GM12878 (cell line): ENCODE results near the gene EIF4B. TPM values are rescaled to one million over a fixed set of nuclear protein-coding genes. Genes with fewer than 3 reads are reported as not detected.

ENCODE experiments used
- ATAC-seq: fragments of 200-7000 bp; cut with Tn5 transposase; 3 replicates; pipeline ENCODE4 v1.9.1; 2020; ENCODE audit warnings: mild to moderate bottlenecking, moderate library complexity
- BruUV-seq: library from RNA; stranded (reverse); fragments of 400-500 nt; replicated peaks from 2 replicates; lab custom pipeline; 2021; lab: Mats Ljungman, UMichigan
- CTCF ChIA-PET: fragments of 300-600 bp; sonication (Branson Sonifier 250); formaldehyde crosslinking; extraction: SDS; loops from one replicate; lab custom pipeline; 2021; ENCODE audit warnings: inconsistent platforms; lab: Yijun Ruan, JAX
- POLR2A ChIA-PET: fragments of 350-600 bp; formaldehyde crosslinking; extraction: SDS; loops from one replicate; lab custom pipeline; 2021; ENCODE audit warnings: inconsistent platforms; lab: Charles Lee
- RAD21 ChIA-PET: fragments of 300-600 bp; sonication (Branson Sonifier 250); formaldehyde crosslinking; loops from one replicate; lab custom pipeline; 2023; ENCODE audit warnings: antibody characterized with exemption; ENCODE audit not compliant: unreplicated experiment; lab: Charles Lee
- SMC1A ChIA-PET: fragments of 300-600 bp; sonication (Branson Sonifier 250); formaldehyde crosslinking; loops from one replicate; lab custom pipeline; 2023; ENCODE audit not compliant: unreplicated experiment, uncharacterized antibody; lab: Charles Lee
- DNase-seq: peaks from one replicate; pipeline ENCODE4 v3.0.0-alpha.2; 2011; ENCODE audit warnings: low read depth, low spot score
- FAIRE-seq: peaks from 3 replicates; lab custom pipeline; 2011; peaks lifted over from hg19 to GRCh38; lab: Jason Lieb, UNC
- H2AFZ ChIP-seq: 2 replicates; pipeline ENCODE4 v1.6.0; 2011; ENCODE audit warnings: low read depth, low read length, control low read depth; ENCODE audit not compliant: control insufficient read depth
- H3K27ac ChIP-seq: 2 replicates; pipeline ENCODE4 v1.5.1; 2011; ENCODE audit warnings: control low read depth; ENCODE audit not compliant: control insufficient read depth, insufficient read depth
- H3K27me3 ChIP-seq, 2 experiments: replicated peaks in 1 of 2; 2 replicates each; pipeline versions ENCODE4 v1.6.0 to v1.6.1; 2011; ENCODE audit warnings: low read length in 1 of 2; ENCODE audit not compliant: control insufficient read depth in 2 of 2, insufficient read depth in 2 of 2
- H3K36me3 ChIP-seq, 2 experiments: 2 replicates each; pipeline ENCODE4 v1.5.1; 2011; ENCODE audit warnings: low read length in 1 of 2; ENCODE audit not compliant: control insufficient read depth in 2 of 2, insufficient read depth in 2 of 2
- H3K4me1 ChIP-seq: 2 replicates; pipeline ENCODE4 v1.6.1; 2011; ENCODE audit warnings: mild to moderate bottlenecking, low read length, moderate library complexity, mixed read lengths; ENCODE audit not compliant: control insufficient read depth, insufficient read depth
- H3K4me2 ChIP-seq: 2 replicates; pipeline ENCODE4 v1.6.0; 2011; ENCODE audit warnings: control low read depth; ENCODE audit not compliant: control insufficient read depth, insufficient read depth
- H3K4me3 ChIP-seq: fragments of 200-600 bp; sonication (generic); 2 replicates; pipeline ENCODE4 v1.5.1; 2016
- H3K79me2 ChIP-seq: 2 replicates; pipeline ENCODE4 v1.6.0; 2011; ENCODE audit warnings: low read length; ENCODE audit not compliant: control insufficient read depth, insufficient read depth
- H3K9ac ChIP-seq: 2 replicates; pipeline ENCODE4 v1.8.0; 2011; ENCODE audit warnings: low read length, control low read depth, mixed read lengths; ENCODE audit not compliant: control insufficient read depth, insufficient read depth
- H3K9me3 ChIP-seq: replicated peaks from 3 replicates; pipeline ENCODE4 v1.5.1; 2011; ENCODE audit warnings: mild to moderate bottlenecking, low read length; ENCODE audit not compliant: control insufficient read depth, insufficient read depth
- H4K20me1 ChIP-seq: 2 replicates; pipeline ENCODE4 v1.6.0; 2011; ENCODE audit not compliant: control insufficient read depth, insufficient read depth
- ATF7 ChIP-seq: fragments of 450-650 bp; IDR thresholded peaks from 2 replicates; pipeline ENCODE4 v1.6.1; 2016; ENCODE audit warnings: low read depth, mild to moderate bottlenecking
- CEBPB ChIP-seq, 2 experiments: fragments of 150-350 bp in 1 of 2; IDR thresholded peaks; 2 replicates each; pipeline ENCODE4 v1.6.1; 2012 to 2014; ENCODE audit warnings: low read depth in 2 of 2, low read length in 2 of 2, borderline replicate concordance in 1 of 2, inconsistent platforms in 1 of 2
- CHD1 ChIP-seq: IDR thresholded peaks from 2 replicates; pipeline ENCODE4 v1.6.1; 2012; ENCODE audit warnings: low read depth, low read length, improper control_type of control experiment
- ESRRA ChIP-seq: IDR thresholded peaks from 2 replicates; pipeline ENCODE4 v1.6.1; 2012; ENCODE audit warnings: mild to moderate bottlenecking, low read length, improper control_type of control experiment
- FOXM1 ChIP-seq: IDR thresholded peaks from 2 replicates; pipeline ENCODE4 v1.6.1; 2012; ENCODE audit warnings: low read depth, mild to moderate bottlenecking, inconsistent platforms, low read length, moderate library complexity
- HSF1 ChIP-seq: fragments of 150-350 bp; IDR thresholded peaks from 2 replicates; pipeline ENCODE4 v1.6.1; 2014; ENCODE audit warnings: mild to moderate bottlenecking, low read depth, low read length
- LARP7 ChIP-seq: fragments of 450-650 bp; IDR thresholded peaks from 2 replicates; pipeline ENCODE4 v1.6.1; 2017; ENCODE audit warnings: mild to moderate bottlenecking
- MYB ChIP-seq: fragments of 150-350 bp; IDR thresholded peaks from 2 replicates; pipeline ENCODE4 v1.6.1; 2014; ENCODE audit warnings: mild to moderate bottlenecking, low read depth, low read length, borderline replicate concordance
- NR2F1 ChIP-seq: fragments of 450-650 bp; conservative IDR thresholded peaks from 2 replicates; pipeline ENCODE4 v1.6.1; 2017; ENCODE audit warnings: mild to moderate bottlenecking
- PAX5 ChIP-seq: IDR thresholded peaks from 2 replicates; pipeline ENCODE4 v1.6.1; 2011; ENCODE audit warnings: low read depth, low read length, borderline replicate concordance
- SREBF2 ChIP-seq: IDR thresholded peaks from 2 replicates; pipeline ENCODE4 v1.6.1; 2012; ENCODE audit warnings: mild to moderate bottlenecking, low read length
- STAT1 ChIP-seq: fragments of 450-650 bp; conservative IDR thresholded peaks from 2 replicates; pipeline ENCODE4 v1.6.1; 2014; ENCODE audit warnings: antibody characterized with exemption, mild to moderate bottlenecking
- SUZ12 ChIP-seq: fragments of 200-600 bp; sonication (generic); IDR thresholded peaks from one replicate; pipeline ENCODE4 v1.6.1; 2018; ENCODE audit warnings: antibody characterized with exemption, mild to moderate bottlenecking; ENCODE audit not compliant: unreplicated experiment
- WGBS: methylation state at CpG from one replicate; pipeline ENCODE4 v1.1.6; 2016; ENCODE audit warnings: low lambda C conversion rate; ENCODE audit not compliant: insufficient replicate concordance, insufficient coverage; ENCODE audit errors: missing lambda C conversion rate; 5-methylcytosine and 5-hydroxymethylcytosine counted together
- in situ Hi-C: fragments of 300-500 bp; cut with MboI; formaldehyde crosslinking; loops from 9 replicates; pipeline ENCODE4 v1.14.3; 2018; ENCODE audit warnings: mixed read lengths
- intact Hi-C: fragments of 100-400 bp; cut with micrococcal nuclease; formaldehyde crosslinking; loops from one replicate; pipeline ENCODE4 v1.14.2; 2022; ENCODE audit not compliant: unreplicated experiment
- polyA plus RNA-seq, 11 experiments: library from polyadenylated mRNA; depleted of rRNA in 4 of 11; unstranded in 6 of 11; stranded (reverse) in 5 of 11; fragments of >200 nt; fragmentation: Nextera tagmentation in 4 of 11; fragmentation: Illumina TruSeq in 1 of 11; extraction: Ambion mirVana in 4 of 11; extraction: Trizol in 1 of 11; gene quantifications; 1 replicate in 1 of 11; 2 replicates in 10 of 11; pipeline versions ENCODE4 v1.2.1 to v1.2.3, GENCODE V29; 2011 to 2016; ENCODE audit warnings: inconsistent platforms in 2 of 11, missing spikeins in 2 of 11, low read depth in 1 of 11
- total RNA-seq, 4 experiments: library from RNA; depleted of rRNA in 3 of 4; stranded (reverse); fragments of >200 nt in 3 of 4; fragmentation: Illumina TruSeq in 1 of 4; extraction: Trizol in 1 of 4; gene quantifications; 2 replicates each; pipeline versions ENCODE4 v1.2.1 to v1.2.3, GENCODE V29; 2013 to 2021
- TF ChIP-seq, protein P1 (sequence below): IDR thresholded peaks from 2 replicates; pipeline ENCODE4 v1.6.1; 2012; ENCODE audit warnings: low read depth, low read length, improper control_type of control experiment
- TF ChIP-seq, protein P2 (sequence below): fragments of 450-650 bp; IDR thresholded peaks from 2 replicates; pipeline ENCODE4 v1.6.1; 2017; ENCODE audit warnings: mild to moderate bottlenecking, low read depth, inconsistent platforms; ENCODE audit not compliant: poor library complexity, severe bottlenecking
- TF ChIP-seq, protein P3 (sequence below): IDR thresholded peaks from 2 replicates; pipeline ENCODE4 v1.6.1; 2011; ENCODE audit warnings: borderline replicate concordance, low read depth, mild to moderate bottlenecking, moderate library complexity, low read length; ENCODE audit not compliant: insufficient read depth, poor library complexity, severe bottlenecking

EIF4B gene
- total and polyA plus RNA-seq, 10 of the 15 experiments (the other 5 are each of a cell fraction or from before 2014, with no cell fraction given), result 123 to 752 (median 431) TPM

GRCh38 chr12:53070877-53071492 lies 64.7 kb downstream of the EIF4B start:
- SMC1A ChIA-PET, result interaction anchor here (1.1 kb wide), 1 partner anchor 85 kb away, joined by 4 read pairs; no protein-coding TSS in a partner anchor
- peak; percentile 53 for ATAC-seq
- Histone ChIP-seq H3K4me1 (no peaks in the 10 kb centered on the region), H2AFZ (no peak overlapping the region), H3K9ac (no peak overlapping the region), H3K9me3 (no peaks in the 10 kb centered on the region), H3K27me3 (no peaks in the 10 kb centered on the region), H3K79me2 (no peaks in the 10 kb centered on the region), H4K20me1 (no peaks in the 10 kb centered on the region; the same call in 1 of the 2 replicates), H3K4me2 (no peak overlapping the region), H3K4me3 (no peak overlapping the region), H3K36me3 (peaks cover 4 to 8% of the 10 kb centered on the region in 2 experiments; a peak in 3 of 4 replicates), H3K27ac (no peak overlapping the region)
- POLR2A ChIA-PET, result interaction anchor here (0.7 to 1.1 kb wide), 2 partner anchors 32 to 222 kb away, joined by 3 to 4 read pairs; partner anchors contain the start of gene SOAT2
- RAD21 ChIA-PET, result interaction anchor here (1.2 kb wide), 1 partner anchor 28 kb away, joined by 4 read pairs; no protein-coding TSS in a partner anchor
- intact Hi-C loops, result no loop called here
- TF ChIP-seq ESRRA, result no peak
- TF ChIP-seq PAX5, result no peak
- TF ChIP-seq FOXM1, result no peak
- TF ChIP-seq LARP7, result no peak
- TF ChIP-seq, protein P1, sequence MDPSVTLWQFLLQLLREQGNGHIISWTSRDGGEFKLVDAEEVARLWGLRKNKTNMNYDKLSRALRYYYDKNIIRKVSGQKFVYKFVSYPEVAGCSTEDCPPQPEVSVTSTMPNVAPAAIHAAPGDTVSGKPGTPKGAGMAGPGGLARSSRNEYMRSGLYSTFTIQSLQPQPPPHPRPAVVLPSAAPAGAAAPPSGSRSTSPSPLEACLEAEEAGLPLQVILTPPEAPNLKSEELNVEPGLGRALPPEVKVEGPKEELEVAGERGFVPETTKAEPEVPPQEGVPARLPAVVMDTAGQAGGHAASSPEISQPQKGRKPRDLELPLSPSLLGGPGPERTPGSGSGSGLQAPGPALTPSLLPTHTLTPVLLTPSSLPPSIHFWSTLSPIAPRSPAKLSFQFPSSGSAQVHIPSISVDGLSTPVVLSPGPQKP, result no peak
- no peak for TF ChIP-seq SUZ12
- TF ChIP-seq, protein P2, sequence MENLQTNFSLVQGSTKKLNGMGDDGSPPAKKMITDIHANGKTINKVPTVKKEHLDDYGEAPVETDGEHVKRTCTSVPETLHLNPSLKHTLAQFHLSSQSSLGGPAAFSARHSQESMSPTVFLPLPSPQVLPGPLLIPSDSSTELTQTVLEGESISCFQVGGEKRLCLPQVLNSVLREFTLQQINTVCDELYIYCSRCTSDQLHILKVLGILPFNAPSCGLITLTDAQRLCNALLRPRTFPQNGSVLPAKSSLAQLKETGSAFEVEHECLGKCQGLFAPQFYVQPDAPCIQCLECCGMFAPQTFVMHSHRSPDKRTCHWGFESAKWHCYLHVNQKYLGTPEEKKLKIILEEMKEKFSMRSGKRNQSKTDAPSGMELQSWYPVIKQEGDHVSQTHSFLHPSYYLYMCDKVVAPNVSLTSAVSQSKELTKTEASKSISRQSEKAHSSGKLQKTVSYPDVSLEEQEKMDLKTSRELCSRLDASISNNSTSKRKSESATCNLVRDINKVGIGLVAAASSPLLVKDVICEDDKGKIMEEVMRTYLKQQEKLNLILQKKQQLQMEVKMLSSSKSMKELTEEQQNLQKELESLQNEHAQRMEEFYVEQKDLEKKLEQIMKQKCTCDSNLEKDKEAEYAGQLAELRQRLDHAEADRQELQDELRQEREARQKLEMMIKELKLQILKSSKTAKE, result no peak
- no peak for TF ChIP-seq HSF1
- TF ChIP-seq STAT1, result no peak
- no peak for TF ChIP-seq NR2F1
- TF ChIP-seq MYB, result no peak
- TF ChIP-seq SREBF2, result no peak
- TF ChIP-seq, protein P3, sequence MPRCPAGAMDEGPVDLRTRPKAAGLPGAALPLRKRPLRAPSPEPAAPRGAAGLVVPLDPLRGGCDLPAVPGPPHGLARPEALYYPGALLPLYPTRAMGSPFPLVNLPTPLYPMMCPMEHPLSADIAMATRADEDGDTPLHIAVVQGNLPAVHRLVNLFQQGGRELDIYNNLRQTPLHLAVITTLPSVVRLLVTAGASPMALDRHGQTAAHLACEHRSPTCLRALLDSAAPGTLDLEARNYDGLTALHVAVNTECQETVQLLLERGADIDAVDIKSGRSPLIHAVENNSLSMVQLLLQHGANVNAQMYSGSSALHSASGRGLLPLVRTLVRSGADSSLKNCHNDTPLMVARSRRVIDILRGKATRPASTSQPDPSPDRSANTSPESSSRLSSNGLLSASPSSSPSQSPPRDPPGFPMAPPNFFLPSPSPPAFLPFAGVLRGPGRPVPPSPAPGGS, result no peak
- no peak for TF ChIP-seq CHD1
- TF ChIP-seq CEBPB (IDR thresholded peaks at IDR 0.05; ENCODE audit: borderline replicate concordance in 1 of 2, low read depth in 2 of 2, low read length in 2 of 2), result no peak
- TF ChIP-seq ATF7, result no peak
- no TSS peak for BruUV-seq
- CTCF ChIA-PET, result interaction anchor here (0.7 to 12.1 kb wide), 3 partner anchors 17 to 250 kb away, joined by 3 to 355 read pairs (median 3); partner anchors contain the start of genes IGFBP6 and SOAT2
- no peak for FAIRE-seq
- DNase-seq, result no peak
- 90% methylated on average over 7 of the region's 7 CpGs for WGBS
- in situ Hi-C loops, result no loop called here
